OCI-LY3 (cell line): ENCODE measurements around the gene NOSIP.

ENCODE experiments used
- H2AFZ ChIP-seq: fragments of 200-600, 300-600 bp; shearing (Covaris generic); 2 replicates; pipeline ENCODE4 v1.6.0; 2014; ENCODE audit warnings: antibody characterized with exemption, low read depth, low read length
- H3K27ac ChIP-seq: fragments of 200-600, 300-600 bp; sonication (generic); 2 replicates; pipeline ENCODE4 v1.5.1; 2014; ENCODE audit warnings: mild to moderate bottlenecking, low read length, moderate library complexity, mixed read lengths
- H3K27me3 ChIP-seq: fragments of 200-600, 300-600 bp; sonication (generic); 2 replicates; pipeline ENCODE4 v1.6.1; 2014; ENCODE audit warnings: low read depth, low read length, mixed read lengths
- H3K36me3 ChIP-seq: fragments of 200-600, 300-600 bp; sonication (generic); replicated peaks from 2 replicates; pipeline ENCODE3; 2014; ENCODE audit warnings: low read depth, low read length, mixed read lengths
- H3K4me1 ChIP-seq: fragments of 300-600, 200-600 bp; sonication (generic); 2 replicates; pipeline ENCODE4 v1.6.1; 2014; ENCODE audit warnings: low read length, mixed read lengths
- H3K4me2 ChIP-seq: fragments of 200-600, 300-600 bp; sonication (generic); 2 replicates; pipeline ENCODE4 v1.6.1; 2014; ENCODE audit warnings: low read length, mixed read lengths
- H3K4me3 ChIP-seq: fragments of 300-600, 200-600 bp; sonication (generic); 2 replicates; pipeline ENCODE4 v1.5.1; 2014; ENCODE audit warnings: antibody characterized with exemption, mild to moderate bottlenecking, low read length, moderate library complexity
- H3K79me2 ChIP-seq: fragments of 300-600, 200-600 bp; shearing (Covaris generic); 2 replicates; pipeline ENCODE4 v1.6.1; 2014; ENCODE audit warnings: mild to moderate bottlenecking, low read length, mixed read lengths
- H3K9ac ChIP-seq: fragments of 300-600, 200-600 bp; shearing (Covaris generic); 2 replicates; pipeline ENCODE4 v1.6.0; 2014; ENCODE audit warnings: mild to moderate bottlenecking, low read length, moderate library complexity
- H3K9me3 ChIP-seq: fragments of 200-600, 300-600 bp; shearing (Covaris generic); 2 replicates; pipeline ENCODE4 v1.6.1; 2014; ENCODE audit warnings: low read length, mixed read lengths; ENCODE audit not compliant: insufficient read depth
- H4K20me1 ChIP-seq: fragments of 200-600, 300-600 bp; sonication (generic); 2 replicates; pipeline ENCODE4 v1.6.1; 2016; ENCODE audit warnings: low read length, mixed read lengths; ENCODE audit not compliant: insufficient read depth
- CTCF ChIP-seq: fragments of 200-600, 300-600 bp; sonication (generic); IDR thresholded peaks from 2 replicates; pipeline ENCODE4 v1.5.1; 2014; ENCODE audit warnings: antibody characterized with exemption, low read length, low read depth
- EZH2phosphoT487 ChIP-seq: fragments of 200-600 bp; shearing (Covaris generic); IDR thresholded peaks from 2 replicates; pipeline ENCODE4 v1.6.1; 2018; ENCODE audit warnings: antibody characterized with exemption, mixed run types, low read depth

The NOSIP gene

GRCh38 chr19:49589502-49589905, 9.1 kb upstream of the NOSIP start:
- Histone ChIP-seq H3K9ac (no peak overlapping the region), H3K79me2 (peaks cover 32% of the 10 kb centered on the region), H2AFZ (peak overlapping the region; percentile 8; the same call in 1 of the 2 replicates), H3K27ac (no peak overlapping the region), H3K27me3 (no peaks in the 10 kb centered on the region; the same call in 1 of the 2 replicates), H4K20me1 (peaks cover 10% of the 10 kb centered on the region), H3K4me1 (peaks cover 13% of the 10 kb centered on the region), H3K4me3 (no peak overlapping the region), H3K9me3 (no peaks in the 10 kb centered on the region), H3K4me2 (peak overlapping the region; percentile 41), H3K36me3 (peaks cover 9% of the 10 kb centered on the region)
- TF ChIP-seq EZH2phosphoT487 = no peak
- TF ChIP-seq CTCF = no peak

- no peak overlapping the region for H3K9ac ChIP-seq
- peaks cover 23% of the 10 kb centered on the region for H3K79me2 ChIP-seq
Observed at GRCh38 chr19:49588365-49589122, 8.2 kb upstream of the NOSIP start.

GRCh38 chr19:49587227-49587626, 6.9 kb upstream of the NOSIP start:
- Histone ChIP-seq H4K20me1 (no peaks in the 10 kb centered on the region), H3K27me3 (no peaks in the 10 kb centered on the region; the same call in 1 of the 2 replicates), H3K4me3 (no peak overlapping the region), H3K4me2 (no peak overlapping the region), H3K79me2 (peaks cover 12% of the 10 kb centered on the region), H3K9ac (no peak overlapping the region), H3K9me3 (no peaks in the 10 kb centered on the region), H3K4me1 (peaks cover 7% of the 10 kb centered on the region), H2AFZ (no peak overlapping the region), H3K27ac (no peak overlapping the region), H3K36me3 (no peaks in the 10 kb centered on the region)
- TF ChIP-seq EZH2phosphoT487 (no peak), CTCF (no peak)

More at GRCh38 chr19:49588365-49589122, 8.2 kb upstream of the NOSIP start:
- Histone ChIP-seq H3K9me3 (no peaks in the 10 kb centered on the region), H2AFZ (no peak overlapping the region), H3K36me3 (no peaks in the 10 kb centered on the region), H3K4me1 (peaks cover 8% of the 10 kb centered on the region), H3K27me3 (no peaks in the 10 kb centered on the region; the same call in 1 of the 2 replicates), H3K27ac (no peak overlapping the region), H3K4me3 (no peak overlapping the region), H3K4me2 (no peak overlapping the region), H4K20me1 (peaks cover under 1% of the 10 kb centered on the region; the same call in 1 of the 2 replicates)
- TF ChIP-seq EZH2phosphoT487 = no peak

GRCh38 chr19:49585023-49585422, 4.7 kb upstream of the NOSIP start:
- no peaks in the 10 kb centered on the region for H4K20me1 ChIP-seq
- TF ChIP-seq EZH2phosphoT487 = no peak
- no peak for TF ChIP-seq CTCF
- H2AFZ ChIP-seq = no peak overlapping the region
- peaks cover 3% of the 10 kb centered on the region for H3K79me2 ChIP-seq
- no peak overlapping the region for H3K9ac ChIP-seq
- H3K4me3 ChIP-seq = no peak overlapping the region
- peaks cover 15% of the 10 kb centered on the region for H3K4me1 ChIP-seq
- no peak overlapping the region for H3K4me2 ChIP-seq
- H3K27ac ChIP-seq = no peak overlapping the region
- no peaks in the 10 kb centered on the region for H3K9me3 ChIP-seq
- H3K27me3 ChIP-seq = no peaks in the 10 kb centered on the region; the same call in 1 of the 2 replicates
- H3K36me3 ChIP-seq = no peaks in the 10 kb centered on the region
